IMR-90 (cell line): ENCODE data around the gene CACNB3. TPM values are rescaled to one million over a fixed set of nuclear protein-coding genes. Genes with fewer than 3 reads are reported as not detected.

ENCODE experiments used
- ATAC-seq: fragments of 200-7000 bp; cut with Tn5 transposase; 2 replicates; pipeline ENCODE4 v1.9.1; 2020; ENCODE audit warnings: low read depth, mild to moderate bottlenecking, moderate library complexity
- BruUV-seq: library from RNA; stranded (reverse); fragments of 400-500 nt; replicated peaks from 2 replicates; lab custom pipeline; 2021; lab: Mats Ljungman, UMichigan
- CTCF ChIA-PET: fragments of 300-600 bp; formaldehyde crosslinking; extraction: SDS; loops from one replicate; lab custom pipeline; 2021; ENCODE audit warnings: antibody characterized with exemption; lab: Yijun Ruan, JAX
- POLR2A ChIA-PET: fragments of 300-600 bp; sonication (Branson Sonifier 250); formaldehyde crosslinking; loops from one replicate; lab custom pipeline; 2022; ENCODE audit warnings: antibody characterized with exemption; ENCODE audit not compliant: unreplicated experiment; lab: Charles Lee
- DNase-seq: peaks from one replicate; pipeline ENCODE4 v3.0.0; 2013
- H2AFZ ChIP-seq: replicated peaks from 2 replicates; pipeline ENCODE3; 2013; ENCODE audit warnings: low read length, mild to moderate bottlenecking; ENCODE audit not compliant: poor library complexity
- H2AK5ac ChIP-seq: 2 replicates; pipeline ENCODE4 v1.6.1; 2013; ENCODE audit warnings: low read depth, low read length, inconsistent platforms
- H2AK9ac ChIP-seq: replicated peaks from 2 replicates; pipeline ENCODE3; 2013; ENCODE audit warnings: mild to moderate bottlenecking, low read depth, low read length, moderate library complexity; ENCODE audit not compliant: poor library complexity
- H2BK120ac ChIP-seq: 2 replicates; pipeline ENCODE4 v1.6.1; 2013; ENCODE audit warnings: low read depth, low read length, inconsistent platforms
- H2BK15ac ChIP-seq: 3 replicates; pipeline ENCODE4 v1.6.1; 2013; ENCODE audit warnings: low read depth, low read length, inconsistent platforms
- H2BK20ac ChIP-seq: 2 replicates; pipeline ENCODE4 v1.6.1; 2013; ENCODE audit warnings: low read depth, mild to moderate bottlenecking, inconsistent platforms, low read length, moderate library complexity
- H2BK5ac ChIP-seq: 2 replicates; pipeline ENCODE4 v1.6.1; 2013; ENCODE audit warnings: mild to moderate bottlenecking, low read depth, low read length, inconsistent platforms; ENCODE audit not compliant: poor library complexity, severe bottlenecking
- H3K14ac ChIP-seq: replicated peaks from 2 replicates; pipeline ENCODE4 v1.6.1; 2013; ENCODE audit warnings: low read depth, low read length, inconsistent platforms
- H3K18ac ChIP-seq: 2 replicates; pipeline ENCODE4 v1.6.1; 2013; ENCODE audit warnings: low read depth, low read length, control low read depth
- H3K23ac ChIP-seq: 2 replicates; pipeline ENCODE4 v1.6.1; 2013; ENCODE audit warnings: low read depth, low read length, inconsistent platforms
- H3K27ac ChIP-seq: 2 replicates; pipeline ENCODE4 v1.5.1; 2013; ENCODE audit warnings: mild to moderate bottlenecking, control low read depth, low read length; ENCODE audit not compliant: insufficient read depth
- H3K27me3 ChIP-seq: 2 replicates; pipeline ENCODE4 v1.6.1; 2013; ENCODE audit warnings: low read length; ENCODE audit not compliant: control insufficient read depth, insufficient read depth
- H3K36me3 ChIP-seq: 2 replicates; pipeline ENCODE4 v1.6.1; 2013; ENCODE audit warnings: low read length, mixed read lengths; ENCODE audit not compliant: control insufficient read depth, insufficient read depth
- H3K4ac ChIP-seq: 2 replicates; pipeline ENCODE4 v1.6.1; 2013; ENCODE audit warnings: low read depth, low read length, inconsistent platforms
- H3K4me1 ChIP-seq: 2 replicates; pipeline ENCODE4 v1.6.1; 2013; ENCODE audit warnings: low read length, mixed read lengths; ENCODE audit not compliant: control insufficient read depth, insufficient read depth
- H3K4me2 ChIP-seq: 2 replicates; pipeline ENCODE4 v1.6.1; 2013; ENCODE audit warnings: low read depth, mild to moderate bottlenecking, control low read depth, low read length, moderate library complexity
- H3K4me3 ChIP-seq: 2 replicates; pipeline ENCODE4 v1.5.1; 2013; ENCODE audit warnings: low read depth, mild to moderate bottlenecking, control low read depth, low read length, moderate library complexity; ENCODE audit not compliant: insufficient read depth
- H3K56ac ChIP-seq: 2 replicates; pipeline ENCODE4 v1.6.1; 2013; ENCODE audit warnings: low read length, inconsistent platforms; ENCODE audit not compliant: insufficient read depth; ENCODE audit errors: extremely low read depth
- H3K79me1 ChIP-seq, 2 experiments: 2 replicates each; pipeline ENCODE4 v1.6.1; 2013; ENCODE audit warnings: low read length in 2 of 2, inconsistent platforms in 1 of 2, low read depth in 1 of 2
- H3K9ac ChIP-seq: 2 replicates; pipeline ENCODE4 v1.6.1; 2013; ENCODE audit warnings: low read depth, low read length, control low read depth
- H3K9me1 ChIP-seq: 2 replicates; pipeline ENCODE4 v1.6.1; 2013; ENCODE audit warnings: low read length, inconsistent platforms; ENCODE audit not compliant: insufficient read depth
- H3K9me3 ChIP-seq: 2 replicates; pipeline ENCODE4 v1.6.1; 2013; ENCODE audit warnings: low read length; ENCODE audit not compliant: control insufficient read depth, insufficient read depth
- H4K20me1 ChIP-seq: 2 replicates; pipeline ENCODE4 v1.6.1; 2013; ENCODE audit warnings: low read length, inconsistent platforms; ENCODE audit not compliant: insufficient read depth
- H4K5ac ChIP-seq: 2 replicates; pipeline ENCODE4 v1.6.1; 2013; ENCODE audit warnings: mild to moderate bottlenecking, low read depth, low read length, control low read depth
- H4K8ac ChIP-seq, 2 experiments: 2 replicates each; pipeline ENCODE4 v1.6.1; 2013; ENCODE audit warnings: low read depth in 2 of 2, low read length in 2 of 2, control low read depth in 1 of 2, inconsistent platforms in 1 of 2
- H4K91ac ChIP-seq: 2 replicates; pipeline ENCODE4 v1.6.1; 2013; ENCODE audit warnings: low read depth, low read length, inconsistent platforms; ENCODE audit not compliant: insufficient read depth
- BHLHE40 ChIP-seq: fragments of 150-350 bp; IDR thresholded peaks from 2 replicates; pipeline ENCODE4 v1.6.1; 2016; ENCODE audit warnings: mild to moderate bottlenecking, low read depth, low read length
- CEBPB ChIP-seq: IDR thresholded peaks from 2 replicates; pipeline ENCODE4 v1.6.1; 2012; ENCODE audit warnings: low read depth, low read length, improper control_type of control experiment
- CHD1 ChIP-seq: IDR thresholded peaks from 2 replicates; pipeline ENCODE4 v1.6.1; 2012; ENCODE audit warnings: low read depth, low read length, improper control_type of control experiment
- ELK1 ChIP-seq: fragments of 150-350 bp; IDR thresholded peaks from 2 replicates; pipeline ENCODE4 v1.6.1; 2016; ENCODE audit warnings: low read depth, mild to moderate bottlenecking, low read length, moderate library complexity, borderline replicate concordance
- MAFK ChIP-seq: IDR thresholded peaks from 2 replicates; pipeline ENCODE4 v1.6.1; 2012; ENCODE audit warnings: low read depth, low read length, improper control_type of control experiment
- MAZ ChIP-seq: IDR thresholded peaks from 2 replicates; pipeline ENCODE4 v1.6.1; 2012; ENCODE audit warnings: low read depth, mild to moderate bottlenecking, low read length, improper control_type of control experiment, moderate library complexity, borderline replicate concordance
- MXI1 ChIP-seq: IDR thresholded peaks from 2 replicates; pipeline ENCODE4 v1.6.1; 2012; ENCODE audit warnings: low read depth, mild to moderate bottlenecking, low read length, moderate library complexity, borderline replicate concordance
- NFE2L2 ChIP-seq: fragments of 150-350 bp; IDR thresholded peaks from 2 replicates; pipeline ENCODE4 v1.6.1; 2016; ENCODE audit warnings: low read depth, mild to moderate bottlenecking, low read length
- RCOR1 ChIP-seq: IDR thresholded peaks from 2 replicates; pipeline ENCODE4 v1.6.1; 2012; ENCODE audit warnings: mild to moderate bottlenecking, low read length, improper control_type of control experiment; ENCODE audit not compliant: insufficient replicate concordance
- RFX5 ChIP-seq: IDR thresholded peaks from 2 replicates; pipeline ENCODE4 v1.8.0; 2012; ENCODE audit warnings: low read depth, mild to moderate bottlenecking, low read length, moderate library complexity
- SMC3 ChIP-seq: fragments of 150-350 bp; IDR thresholded peaks from 2 replicates; pipeline ENCODE4 v1.6.1; 2016; ENCODE audit warnings: low read depth, mild to moderate bottlenecking, antibody characterized with exemption, low read length, moderate library complexity
- WGBS, 2 experiments: methylation state at CpG; one replicate each; pipeline versions ENCODE4 v1.1.5 to v1.1.7; 2013; ENCODE audit warnings: missing lambda C conversion rate in 2 of 2; ENCODE audit not compliant: insufficient read length in 1 of 2; ENCODE audit errors: extremely low coverage in 2 of 2; 5-methylcytosine and 5-hydroxymethylcytosine counted together
- dilution Hi-C: fragments of 300-500 bp; cut with HindIII; formaldehyde crosslinking; loops from one replicate; pipeline ENCODE4 v1.14.3; 2018; ENCODE audit warnings: low sequenced_read_pairs; ENCODE audit not compliant: unreplicated experiment
- in situ Hi-C: fragments of 300-500 bp; cut with MboI; formaldehyde crosslinking; loops from 3 replicates; pipeline ENCODE4 v1.14.3; 2019; ENCODE audit warnings: low sequenced_read_pairs, inconsistent platforms, mixed read lengths
- intact Hi-C: fragments of 100-400 bp; cut with micrococcal nuclease; formaldehyde crosslinking; loops from 2 replicates; pipeline ENCODE4 v1.10.0; 2022
- polyA plus RNA-seq, 3 experiments: library from polyadenylated mRNA; depleted of rRNA; stranded (reverse); fragments of >200 nt; gene quantifications; 2 replicates each; pipeline ENCODE4 v1.2.3, GENCODE V29; 2012; ENCODE audit warnings: low replicate concordance in 1 of 3
- total RNA-seq: library from RNA; depleted of rRNA; stranded (reverse); fragments of >200 nt; gene quantifications from 2 replicates; pipeline ENCODE4 v1.2.3, GENCODE V29; 2012

Gene CACNB3
- total and polyA plus RNA-seq, 2 of the 4 experiments (the other 2 are of a cell fraction) = 18.1 to 45.1 TPM

GRCh38 chr12:48782457-48783395 is 35.6 kb upstream of the CACNB3 start:
- DNase-seq (no peak), ATAC-seq (no peak)
- H3K56ac ChIP-seq = no peak overlapping the region
- peaks cover 34% of the 10 kb centered on the region for H3K9me1 ChIP-seq
- H3K23ac ChIP-seq = no peak overlapping the region
- no peak overlapping the region for H2AFZ ChIP-seq
- in situ Hi-C loops (loop anchor here (25.0 kb wide), 1 partner anchor 245 kb away; the partner anchor contains the start of gene OR8S1), intact Hi-C loops (no loop called here), dilution Hi-C loops (no loop called here)
- H4K5ac ChIP-seq = no peak overlapping the region
- no peak overlapping the region for H3K4me3 ChIP-seq
- no peak overlapping the region for H3K4ac ChIP-seq
- H2BK15ac ChIP-seq = no peak overlapping the region
- no peaks in the 10 kb centered on the region for H3K27me3 ChIP-seq
- no peak overlapping the region for H2AK9ac ChIP-seq
- BruUV-seq = no TSS peak
- ChIA-PET CTCF (no interaction called here), POLR2A (no interaction called here)
- H4K8ac ChIP-seq = no peak overlapping the region
- no peak overlapping the region for H3K14ac ChIP-seq
- H3K18ac ChIP-seq = no peak overlapping the region
- no peak overlapping the region for H2BK20ac ChIP-seq
- no peak for TF ChIP-seq ELK1
- TF ChIP-seq MAFK = no peak
- TF ChIP-seq MXI1 = no peak
- TF ChIP-seq RCOR1 = no peak
- no peak for TF ChIP-seq CHD1
- TF ChIP-seq RFX5 = no peak
- TF ChIP-seq CEBPB = no peak
- TF ChIP-seq BHLHE40 = no peak
- TF ChIP-seq NFE2L2 = no peak
- no peak for TF ChIP-seq SMC3
- no peak for TF ChIP-seq MAZ
- no peak overlapping the region for H4K91ac ChIP-seq
- H3K4me1 ChIP-seq = peaks cover 21% of the 10 kb centered on the region
- no peaks in the 10 kb centered on the region for H3K9me3 ChIP-seq
- H4K20me1 ChIP-seq = peaks cover 36% of the 10 kb centered on the region
- H3K36me3 ChIP-seq = peaks cover 17% of the 10 kb centered on the region; the same call in 1 of the 2 replicates
- 90% methylated on average over 38 of the region's 63 CpGs; no CpG with 5 or more reads in 1 of the 2 experiments for WGBS, 2 experiments
- no peak overlapping the region for H3K9ac ChIP-seq
- no peak overlapping the region for H2BK5ac ChIP-seq
- no peak overlapping the region for H3K27ac ChIP-seq
- no peak overlapping the region for H2AK5ac ChIP-seq
- no peak overlapping the region for H2BK120ac ChIP-seq
- H3K4me2 ChIP-seq = no peak overlapping the region
- H3K79me1 ChIP-seq = peaks cover 61 to 75% of the 10 kb centered on the region in 2 experiments
